KOPT-K1 (cell line): ENCODE results near the gene SCRN1.
A peak's percentile ranks its signal among the peaks of the same experiment; 100 is the strongest.

Experiments used
- H3K27ac ChIP-seq: fragments of 200-600 bp; sonication (generic); 2 replicates; pipeline ENCODE4 v1.5.1; 2016; ENCODE audit warnings: antibody characterized with exemption, mild to moderate bottlenecking, low read depth, low read length; ENCODE audit not compliant: poor library complexity, severe bottlenecking
- H3K36me3 ChIP-seq: fragments of 200-600 bp; sonication (generic); 2 replicates; pipeline ENCODE4 v1.5.1; 2017; ENCODE audit warnings: antibody characterized with exemption, mild to moderate bottlenecking, low read length, moderate library complexity; ENCODE audit not compliant: insufficient read depth
- H3K9me3 ChIP-seq: fragments of 200-600 bp; sonication (generic); 2 replicates; pipeline ENCODE4 v1.5.1; 2017; ENCODE audit warnings: antibody characterized with exemption, low read length, mild to moderate bottlenecking; ENCODE audit not compliant: insufficient read depth, poor library complexity, severe bottlenecking

Gene SCRN1

GRCh38 chr7:29989257-29989995, at the start of gene SCRN1:
SCRN1 (minus strand) TSS chr7:29989801; CDS start chr7:29969067, 20,734 bp downstream.
- H3K27ac ChIP-seq = peak within 1 kb of the TSS; percentile 27
- no peaks in the 10 kb centered on the region for H3K36me3 ChIP-seq
- H3K9me3 ChIP-seq = peaks cover 46% of the 10 kb centered on the region

- Histone ChIP-seq H3K27ac (no peak overlapping the region), H3K36me3 (no peaks in the 10 kb centered on the region), H3K9me3 (peaks cover 8% of the 10 kb centered on the region)
These were observed 48.8 kb upstream of the SCRN1 start for GRCh38 chr7:30038196-30038980.

GRCh38 chr7:30036220-30036619, 46.6 kb upstream of the SCRN1 start:
- no peaks in the 10 kb centered on the region for H3K36me3 ChIP-seq

GRCh38 chr7:30034501-30034900, 44.9 kb upstream of the SCRN1 start:
- Histone ChIP-seq H3K9me3 (no peaks in the 10 kb centered on the region), H3K36me3 (no peaks in the 10 kb centered on the region), H3K27ac (no peak overlapping the region)

More at GRCh38 chr7:30036220-30036619, 46.6 kb upstream of the SCRN1 start:
- H3K27ac ChIP-seq = no peak overlapping the region
- H3K9me3 ChIP-seq = no peaks in the 10 kb centered on the region

- Histone ChIP-seq H3K36me3 (no peaks in the 10 kb centered on the region), H3K27ac (no peak overlapping the region)
These were observed 42.9 kb upstream of the SCRN1 start for GRCh38 chr7:30032310-30033125.

GRCh38 chr7:30029696-30030095, 40.1 kb upstream of the SCRN1 start:
- no peaks in the 10 kb centered on the region for H3K9me3 ChIP-seq
- peak overlapping the region; percentile 63 for H3K27ac ChIP-seq
- H3K36me3 ChIP-seq = no peaks in the 10 kb centered on the region

More at GRCh38 chr7:30032310-30033125, 42.9 kb upstream of the SCRN1 start:
- H3K9me3 ChIP-seq = no peaks in the 10 kb centered on the region

GRCh38 chr7:30028749-30029635, 39.4 kb upstream of the SCRN1 start:
- H3K27ac ChIP-seq = peak overlapping the region; percentile 63
- H3K36me3 ChIP-seq = no peaks in the 10 kb centered on the region

GRCh38 chr7:30028216-30028748, 38.7 kb upstream of the SCRN1 start, which contains the start of gene PLEKHA8:
PLEKHA8 (plus strand) TSS chr7:30028412; CDS start chr7:30028763, 351 bp downstream.
- Histone ChIP-seq H3K27ac (peak within 1 kb of the TSS; percentile 63), H3K36me3 (no peaks in the 10 kb centered on the region), H3K9me3 (no peaks in the 10 kb centered on the region)

More at GRCh38 chr7:30028749-30029635, 39.4 kb upstream of the SCRN1 start:
- H3K9me3 ChIP-seq = no peaks in the 10 kb centered on the region

GRCh38 chr7:30027740-30028215, 38.2 kb upstream of the SCRN1 start:
- Histone ChIP-seq H3K36me3 (no peaks in the 10 kb centered on the region), H3K9me3 (no peaks in the 10 kb centered on the region), H3K27ac (peak overlapping the region; percentile 63)

GRCh38 chr7:30027065-30027456, 37.5 kb upstream of the SCRN1 start:
- peak overlapping the region; percentile 63 for H3K27ac ChIP-seq
- H3K9me3 ChIP-seq = no peaks in the 10 kb centered on the region
- H3K36me3 ChIP-seq = no peaks in the 10 kb centered on the region

- peak within 1 kb of the TSS; percentile 63 for H3K27ac ChIP-seq
These were observed 36.8 kb upstream of the SCRN1 start, which contains the start of gene FKBP14 for GRCh38 chr7:30026229-30027064. FKBP14 (minus strand) TSS chr7:30026702; CDS start chr7:30026508, 194 bp downstream.

GRCh38 chr7:30023524-30023923, 33.9 kb upstream of the SCRN1 start:
- Histone ChIP-seq H3K27ac (no peak overlapping the region), H3K9me3 (no peaks in the 10 kb centered on the region), H3K36me3 (0 out of 2 replicates have a peak, but pooled peaks cover under 1% of the 10 kb centered on the region)

More at GRCh38 chr7:30026229-30027064, 36.8 kb upstream of the SCRN1 start, which contains the start of gene FKBP14:
- Histone ChIP-seq H3K36me3 (no peaks in the 10 kb centered on the region), H3K9me3 (no peaks in the 10 kb centered on the region)

- Histone ChIP-seq H3K9me3 (no peaks in the 10 kb centered on the region), H3K27ac (no peak overlapping the region), H3K36me3 (peaks cover 5% of the 10 kb centered on the region; the same call in 1 of the 2 replicates)
These were observed 33.4 kb upstream of the SCRN1 start for GRCh38 chr7:30022991-30023390.
